Ovary (tissue), 3 donors: Measurements from ENCODE around the gene KYNU.

Experiments used
- CTCF ChIP-seq, 3 donors: fragments of 450-650 bp in 2 of 3; fragments of 200-600 bp in 1 of 3; IDR thresholded peaks; one replicate each; pipeline versions ENCODE4 v1.5.1 to v1.8.0; 2016 to 2022; ENCODE audit warnings: antibody characterized with exemption in 3 of 3, mild to moderate bottlenecking in 1 of 3
- EP300 ChIP-seq: sonication (generic); formaldehyde crosslinking; IDR thresholded peaks from one replicate; pipeline ENCODE4 v1.6.1; 2017; ENCODE audit warnings: antibody characterized with exemption
- POLR2A ChIP-seq: fragments of 450-650 bp; IDR thresholded peaks from one replicate; pipeline ENCODE4 v1.6.1; 2017; ENCODE audit warnings: antibody characterized with exemption, mild to moderate bottlenecking, moderate library complexity
- donor health status: DM: no; HTN: no; CAD: no.

- TF ChIP-seq POLR2A, result no peak
- TF ChIP-seq CTCF (IDR thresholded peaks at IDR 0.05), result no peak
- no peak for TF ChIP-seq EP300
Measured at GRCh38 chr2:143056550-143056949, 179.1 kb downstream of the KYNU start.
